ENCODE results near the gene FARS2. TPM values are rescaled to one million over a fixed set of nuclear protein-coding genes. Genes with fewer than 3 reads are reported as not detected.
A peak's percentile ranks its signal among the peaks of the same experiment; 100 is the strongest.

The FARS2 gene
- total RNA-seq, 1 experiment from 2014 or later: 15.0 TPM

GRCh38 chr6:5510331-5511133, 249.2 kb downstream of the FARS2 start:
- ATAC-seq (peak; percentile 63), DNase-seq (ENCODE audit: low spot score) (peak; percentile 17)
- Mint-ChIP-seq H3K36me3 (peaks cover 5% of the 10 kb centered on the region), H3K27me3 (ENCODE audit: low read depth) (no peaks in the 10 kb centered on the region), H3K27ac (peak overlapping the region; percentile 64), H3K4me3 (no peak overlapping the region), H3K9me3 (peaks cover 4% of the 10 kb centered on the region), H3K4me1 (peaks cover 36% of the 10 kb centered on the region)
- ChIA-PET POLR2A (interaction anchor here (0.6 kb wide), 2 partner anchors 339 to 612 kb away, joined by 3 to 4 read pairs; no protein-coding TSS in a partner anchor), CTCF (interaction anchor here (0.6 to 3.6 kb wide), 9 partner anchors 12 to 733 kb away, joined by 3 to 25 read pairs (median 4); no protein-coding TSS in a partner anchor)
- no peak for TF ChIP-seq ZNF121 (CRISPR knock-in tag; IDR thresholded peaks at IDR 0.05)
- TF ChIP-seq, protein P1, sequence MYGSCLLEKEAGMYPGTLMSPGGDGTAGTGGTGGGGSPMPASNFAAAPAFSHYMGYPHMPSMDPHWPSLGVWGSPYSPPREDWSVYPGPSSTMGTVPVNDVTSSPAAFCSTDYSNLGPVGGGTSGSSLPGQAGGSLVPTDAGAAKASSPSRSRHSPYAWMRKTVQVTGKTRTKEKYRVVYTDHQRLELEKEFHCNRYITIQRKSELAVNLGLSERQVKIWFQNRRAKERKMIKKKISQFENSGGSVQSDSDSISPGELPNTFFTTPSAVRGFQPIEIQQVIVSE (CRISPR knock-in tag; IDR thresholded peaks at IDR 0.05; ENCODE audit: borderline replicate concordance): no peak
- TF ChIP-seq, protein P2, sequence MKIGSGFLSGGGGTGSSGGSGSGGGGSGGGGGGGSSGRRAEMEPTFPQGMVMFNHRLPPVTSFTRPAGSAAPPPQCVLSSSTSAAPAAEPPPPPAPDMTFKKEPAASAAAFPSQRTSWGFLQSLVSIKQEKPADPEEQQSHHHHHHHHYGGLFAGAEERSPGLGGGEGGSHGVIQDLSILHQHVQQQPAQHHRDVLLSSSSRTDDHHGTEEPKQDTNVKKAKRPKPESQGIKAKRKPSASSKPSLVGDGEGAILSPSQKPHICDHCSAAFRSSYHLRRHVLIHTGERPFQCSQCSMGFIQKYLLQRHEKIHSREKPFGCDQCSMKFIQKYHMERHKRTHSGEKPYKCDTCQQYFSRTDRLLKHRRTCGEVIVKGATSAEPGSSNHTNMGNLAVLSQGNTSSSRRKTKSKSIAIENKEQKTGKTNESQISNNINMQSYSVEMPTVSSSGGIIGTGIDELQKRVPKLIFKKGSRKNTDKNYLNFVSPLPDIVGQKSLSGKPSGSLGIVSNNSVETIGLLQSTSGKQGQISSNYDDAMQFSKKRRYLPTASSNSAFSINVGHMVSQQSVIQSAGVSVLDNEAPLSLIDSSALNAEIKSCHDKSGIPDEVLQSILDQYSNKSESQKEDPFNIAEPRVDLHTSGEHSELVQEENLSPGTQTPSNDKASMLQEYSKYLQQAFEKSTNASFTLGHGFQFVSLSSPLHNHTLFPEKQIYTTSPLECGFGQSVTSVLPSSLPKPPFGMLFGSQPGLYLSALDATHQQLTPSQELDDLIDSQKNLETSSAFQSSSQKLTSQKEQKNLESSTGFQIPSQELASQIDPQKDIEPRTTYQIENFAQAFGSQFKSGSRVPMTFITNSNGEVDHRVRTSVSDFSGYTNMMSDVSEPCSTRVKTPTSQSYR (CRISPR knock-in tag; IDR thresholded peaks at IDR 0.05): no peak
- no peak for TF ChIP-seq MAX (CRISPR knock-in tag; IDR thresholded peaks at IDR 0.05)
- TF ChIP-seq ZNF671 (CRISPR knock-in tag; IDR thresholded peaks at IDR 0.05): no peak

- Mint-ChIP-seq H3K9me3 (no peaks in the 10 kb centered on the region), H3K27ac (no peak overlapping the region), H3K4me3 (no peak overlapping the region), H3K27me3 (ENCODE audit: low read depth) (no peaks in the 10 kb centered on the region), H3K36me3 (no peaks in the 10 kb centered on the region), H3K4me1 (peaks cover 36% of the 10 kb centered on the region)
- ChIA-PET POLR2A (no interaction called here), CTCF (no interaction called here)
- DNase-seq (ENCODE audit: low spot score) (no peak), ATAC-seq (no peak; the same call in 1 of the 2 replicates)
- TF ChIP-seq HMGA2 (CRISPR knock-in tag; IDR thresholded peaks at IDR 0.05): no peak
- TF ChIP-seq ATF1 (CRISPR knock-in tag; IDR thresholded peaks at IDR 0.05): no peak
- TF ChIP-seq ATF3 (CRISPR knock-in tag; conservative IDR thresholded peaks at IDR 0.05): no peak
- TF ChIP-seq ZNF263 (CRISPR knock-in tag; IDR thresholded peaks at IDR 0.05; ENCODE audit: low read depth): no peak
- TF ChIP-seq ZNF396 (CRISPR knock-in tag; IDR thresholded peaks at IDR 0.05; ENCODE audit: borderline replicate concordance): no peak
- no peak for TF ChIP-seq SMAD4 (CRISPR knock-in tag; IDR thresholded peaks at IDR 0.05)
- TF ChIP-seq ZNF423 (CRISPR knock-in tag; IDR thresholded peaks at IDR 0.05): no peak
- TF ChIP-seq, protein P1 (CRISPR knock-in tag; IDR thresholded peaks at IDR 0.05; ENCODE audit: borderline replicate concordance): no peak
- no peak for TF ChIP-seq ZBTB21 (CRISPR knock-in tag; IDR thresholded peaks at IDR 0.05; ENCODE audit: borderline replicate concordance)
- TF ChIP-seq, protein P3, sequence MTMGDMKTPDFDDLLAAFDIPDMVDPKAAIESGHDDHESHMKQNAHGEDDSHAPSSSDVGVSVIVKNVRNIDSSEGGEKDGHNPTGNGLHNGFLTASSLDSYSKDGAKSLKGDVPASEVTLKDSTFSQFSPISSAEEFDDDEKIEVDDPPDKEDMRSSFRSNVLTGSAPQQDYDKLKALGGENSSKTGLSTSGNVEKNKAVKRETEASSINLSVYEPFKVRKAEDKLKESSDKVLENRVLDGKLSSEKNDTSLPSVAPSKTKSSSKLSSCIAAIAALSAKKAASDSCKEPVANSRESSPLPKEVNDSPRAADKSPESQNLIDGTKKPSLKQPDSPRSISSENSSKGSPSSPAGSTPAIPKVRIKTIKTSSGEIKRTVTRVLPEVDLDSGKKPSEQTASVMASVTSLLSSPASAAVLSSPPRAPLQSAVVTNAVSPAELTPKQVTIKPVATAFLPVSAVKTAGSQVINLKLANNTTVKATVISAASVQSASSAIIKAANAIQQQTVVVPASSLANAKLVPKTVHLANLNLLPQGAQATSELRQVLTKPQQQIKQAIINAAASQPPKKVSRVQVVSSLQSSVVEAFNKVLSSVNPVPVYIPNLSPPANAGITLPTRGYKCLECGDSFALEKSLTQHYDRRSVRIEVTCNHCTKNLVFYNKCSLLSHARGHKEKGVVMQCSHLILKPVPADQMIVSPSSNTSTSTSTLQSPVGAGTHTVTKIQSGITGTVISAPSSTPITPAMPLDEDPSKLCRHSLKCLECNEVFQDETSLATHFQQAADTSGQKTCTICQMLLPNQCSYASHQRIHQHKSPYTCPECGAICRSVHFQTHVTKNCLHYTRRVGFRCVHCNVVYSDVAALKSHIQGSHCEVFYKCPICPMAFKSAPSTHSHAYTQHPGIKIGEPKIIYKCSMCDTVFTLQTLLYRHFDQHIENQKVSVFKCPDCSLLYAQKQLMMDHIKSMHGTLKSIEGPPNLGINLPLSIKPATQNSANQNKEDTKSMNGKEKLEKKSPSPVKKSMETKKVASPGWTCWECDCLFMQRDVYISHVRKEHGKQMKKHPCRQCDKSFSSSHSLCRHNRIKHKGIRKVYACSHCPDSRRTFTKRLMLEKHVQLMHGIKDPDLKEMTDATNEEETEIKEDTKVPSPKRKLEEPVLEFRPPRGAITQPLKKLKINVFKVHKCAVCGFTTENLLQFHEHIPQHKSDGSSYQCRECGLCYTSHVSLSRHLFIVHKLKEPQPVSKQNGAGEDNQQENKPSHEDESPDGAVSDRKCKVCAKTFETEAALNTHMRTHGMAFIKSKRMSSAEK (CRISPR knock-in tag; IDR thresholded peaks at IDR 0.05; ENCODE audit: borderline replicate concordance): no peak
- TF ChIP-seq ELF4 (CRISPR knock-in tag; IDR thresholded peaks at IDR 0.05; ENCODE audit: low read depth): no peak
- no peak for TF ChIP-seq GRHL2 (CRISPR knock-in tag; IDR thresholded peaks at IDR 0.05; ENCODE audit: insufficient replicate concordance, severe bottlenecking)
These were observed 250.6 kb downstream of the FARS2 start for GRCh38 chr6:5511954-5512353.

All from WTC11 (cell line).